Neural cell (in vitro differentiated cells): ENCODE measurements around the gene CLCN3. TPM values are rescaled to one million over a fixed set of nuclear protein-coding genes. Genes with fewer than 3 reads are reported as not detected.

ENCODE experiments used
- H2AFZ ChIP-seq: fragments of 200-600, 300-800 bp; sonication (generic), shearing (Covaris generic); 2 replicates; pipeline ENCODE4 v1.6.0; 2014; ENCODE audit warnings: low read depth, mild to moderate bottlenecking, antibody characterized with exemption, low read length, moderate library complexity
- H3F3A ChIP-seq: fragments of 200-600 bp; shearing (Covaris generic); 2 replicates; pipeline ENCODE4 v1.6.1; 2016; ENCODE audit warnings: mild to moderate bottlenecking, moderate library complexity, mixed read lengths, antibody characterized with exemption, low read length; ENCODE audit not compliant: insufficient read depth, poor library complexity, severe bottlenecking
- H3K27ac ChIP-seq: fragments of 200-600, 300-800 bp; sonication (generic), shearing (Covaris generic); 2 replicates; pipeline ENCODE4 v1.5.1; 2014; ENCODE audit warnings: mild to moderate bottlenecking, low read length, moderate library complexity
- H3K27me3 ChIP-seq: fragments of 300-800, 200-600 bp; sonication (generic), shearing (Covaris generic); 2 replicates; pipeline ENCODE4 v1.6.0; 2014; ENCODE audit warnings: mild to moderate bottlenecking, low read depth, low read length, moderate library complexity; ENCODE audit not compliant: insufficient read depth
- H3K36me3 ChIP-seq: fragments of 300-800, 200-600 bp; sonication (generic), shearing (Covaris generic); 2 replicates; pipeline ENCODE4 v1.5.1; 2014; ENCODE audit warnings: mild to moderate bottlenecking, antibody characterized with exemption, low read length, moderate library complexity; ENCODE audit not compliant: insufficient read depth
- H3K4me2 ChIP-seq: fragments of 300-800, 200-600 bp; sonication (generic), shearing (Covaris generic); 2 replicates; pipeline ENCODE4 v1.6.0; 2014; ENCODE audit warnings: mild to moderate bottlenecking, low read length
- H3K4me3 ChIP-seq: fragments of 300-800, 200-600 bp; sonication (generic), shearing (Covaris generic); 2 replicates; pipeline ENCODE4 v1.5.1; 2014; ENCODE audit warnings: mild to moderate bottlenecking, low read length, moderate library complexity
- H3K79me2 ChIP-seq: fragments of 200-600 bp; shearing (Covaris generic); replicated peaks from 2 replicates; pipeline ENCODE4 v1.6.0; 2014; ENCODE audit warnings: mild to moderate bottlenecking, low read length, moderate library complexity; ENCODE audit not compliant: insufficient read depth
- H3K9ac ChIP-seq: fragments of 300-800, 200-600 bp; sonication (generic), shearing (Covaris generic); 2 replicates; pipeline ENCODE4 v1.6.1; 2016; ENCODE audit warnings: mild to moderate bottlenecking, low read length, mixed read lengths
- H3K9me2 ChIP-seq: fragments of 200-600 bp; shearing (Covaris generic); 2 replicates; pipeline ENCODE4 v1.6.1; 2016; ENCODE audit warnings: mild to moderate bottlenecking, low read length, mixed read lengths; ENCODE audit not compliant: insufficient read depth
- H3K9me3 ChIP-seq: fragments of 200-600, 300-800 bp; sonication (generic), shearing (Covaris generic); 2 replicates; pipeline ENCODE4 v1.6.1; 2016; ENCODE audit warnings: mild to moderate bottlenecking, mixed run types, low read length, moderate library complexity, mixed read lengths
- H4K20me1 ChIP-seq: fragments of 200-600 bp; shearing (Covaris generic); 2 replicates; pipeline ENCODE4 v1.6.1; 2016; ENCODE audit warnings: mild to moderate bottlenecking, mixed run types; ENCODE audit not compliant: insufficient read depth
- CTCF ChIP-seq: fragments of 450-650 bp; IDR thresholded peaks from 2 replicates; pipeline ENCODE4 v1.5.1; 2014; ENCODE audit warnings: antibody characterized with exemption, mild to moderate bottlenecking, moderate library complexity; ENCODE audit not compliant: poor library complexity, severe bottlenecking
- EP300 ChIP-seq: fragments of 450-650 bp; conservative IDR thresholded peaks from 2 replicates; pipeline ENCODE4 v1.6.1; 2014; ENCODE audit warnings: antibody characterized with exemption, mild to moderate bottlenecking, moderate library complexity; ENCODE audit not compliant: poor library complexity, severe bottlenecking
- EZH2 ChIP-seq: fragments of 200-600, 300-800 bp; shearing (Covaris generic), sonication (generic); IDR thresholded peaks from 2 replicates; pipeline ENCODE4 v1.6.1; 2014; ENCODE audit warnings: antibody characterized with exemption, low read length, borderline replicate concordance, mild to moderate bottlenecking; ENCODE audit not compliant: insufficient read depth, poor library complexity, severe bottlenecking
- MXI1 ChIP-seq: fragments of 450-650 bp; conservative IDR thresholded peaks from 2 replicates; pipeline ENCODE4 v1.6.1; 2014; ENCODE audit warnings: antibody characterized with exemption, mild to moderate bottlenecking; ENCODE audit not compliant: poor library complexity, severe bottlenecking
- POLR2AphosphoS5 ChIP-seq: IDR thresholded peaks from 2 replicates; pipeline ENCODE4 v1.6.1; 2012
- RAD21 ChIP-seq: fragments of 450-650 bp; conservative IDR thresholded peaks from 2 replicates; pipeline ENCODE4 v1.6.1; 2014; ENCODE audit warnings: antibody characterized with exemption, mild to moderate bottlenecking, moderate library complexity
- REST ChIP-seq: IDR thresholded peaks from 2 replicates; pipeline ENCODE4 v1.6.1; 2012; ENCODE audit warnings: borderline replicate concordance
- SMC3 ChIP-seq: fragments of 450-650 bp; conservative IDR thresholded peaks from 2 replicates; pipeline ENCODE4 v1.6.1; 2014; ENCODE audit warnings: antibody characterized with exemption, mild to moderate bottlenecking, moderate library complexity; ENCODE audit not compliant: poor library complexity
- TAF1 ChIP-seq: IDR thresholded peaks from 2 replicates; pipeline ENCODE4 v1.6.1; 2012; ENCODE audit warnings: low read depth
- polyA plus RNA-seq: library from polyadenylated mRNA; depleted of rRNA; stranded (reverse); fragments of >200 nt; gene quantifications from 2 replicates; pipeline ENCODE4 v1.2.3, GENCODE V29; 2014

The CLCN3 gene
- polyA plus RNA-seq, 1 donor from 2014 or later, result 68.3 TPM

- Histone ChIP-seq H3K36me3 (no peaks in the 10 kb centered on the region), H3F3A (no peaks in the 10 kb centered on the region), H3K79me2 (peaks cover 15% of the 10 kb centered on the region), H3K9ac (peak overlapping the region; percentile 77), H3K9me2 (no peaks in the 10 kb centered on the region), H3K4me3 (peak overlapping the region; percentile 96), H2AFZ (peak overlapping the region; percentile 61), H4K20me1 (no peaks in the 10 kb centered on the region), H3K9me3 (no peaks in the 10 kb centered on the region), H3K27ac (peak overlapping the region; percentile 60), H3K4me2 (peak overlapping the region; percentile 94), H3K27me3 (no peaks in the 10 kb centered on the region)
- no peak for TF ChIP-seq MXI1
Observed at GRCh38 chr4:169756971-169757574, 136.7 kb downstream of the CLCN3 start.

GRCh38 chr4:169757575-169758184 is 137.3 kb downstream of the CLCN3 start, which contains the start of gene HPF1:
HPF1 (minus strand) TSS chr4:169757944; CDS start chr4:169757877, 67 bp downstream.
- H2AFZ ChIP-seq, result peak within 1 kb of the TSS; percentile 61
- H3K27me3 ChIP-seq, result no peaks in the 10 kb centered on the region
- peak within 1 kb of the TSS; percentile 60 for H3K27ac ChIP-seq
- peaks cover 15% of the 10 kb centered on the region for H3K79me2 ChIP-seq
- H3F3A ChIP-seq, result no peaks in the 10 kb centered on the region
- no peaks in the 10 kb centered on the region for H3K9me3 ChIP-seq
- no peaks in the 10 kb centered on the region for H4K20me1 ChIP-seq
- peak within 1 kb of the TSS; percentile 96 for H3K4me3 ChIP-seq
- peak within 1 kb of the TSS; percentile 77 for H3K9ac ChIP-seq
- no peaks in the 10 kb centered on the region for H3K9me2 ChIP-seq
- TF ChIP-seq TAF1 (no peak), EP300 (no peak), SMC3 (no peak), POLR2AphosphoS5 (peak; percentile 49), RAD21 (peak; percentile 24), CTCF (peak; percentile 25), REST (peak; percentile 47), EZH2 (no peak), MXI1 (peak; percentile 59)
- H3K4me2 ChIP-seq, result peak within 1 kb of the TSS; percentile 94
- H3K36me3 ChIP-seq, result no peaks in the 10 kb centered on the region
